ENCODE data around the gene SRL.

The SRL gene

DNA sequence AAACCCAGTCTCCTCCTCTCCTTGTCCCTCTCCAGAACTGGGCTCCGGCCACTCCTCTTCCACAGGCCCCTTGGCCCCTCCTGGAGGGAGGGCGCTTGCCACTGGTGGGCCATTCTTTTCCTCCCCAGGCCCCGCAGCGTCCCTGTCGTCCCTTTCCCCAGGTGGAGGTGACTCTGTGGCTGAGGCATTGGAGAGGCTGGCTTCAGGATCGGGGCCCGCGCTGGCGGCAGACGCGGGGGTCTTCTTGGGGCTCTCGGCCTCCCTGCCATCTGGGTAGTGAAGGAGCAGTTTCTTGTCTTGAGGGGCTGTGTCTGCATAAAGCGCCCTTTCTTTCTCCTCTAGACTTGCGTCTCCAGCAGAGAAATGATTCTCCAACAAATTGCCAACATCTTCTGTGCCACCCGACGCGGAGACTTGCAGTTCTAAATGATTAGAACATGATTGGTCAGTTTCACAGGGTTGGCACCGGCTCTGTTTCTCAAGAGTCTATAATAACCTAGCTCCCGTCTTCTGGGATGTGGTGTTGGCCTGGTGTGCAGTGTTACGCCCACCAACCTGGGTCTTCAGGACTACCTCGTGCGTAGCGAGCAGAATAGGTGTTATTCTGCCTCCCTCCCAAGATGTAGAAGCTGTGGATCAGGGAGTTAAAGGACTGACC is 34.1 kb downstream of the SRL start:
- Histone ChIP-seq H3K27ac (no peak overlapping the region), H3K4me3 (no peak overlapping the region)

DNA sequence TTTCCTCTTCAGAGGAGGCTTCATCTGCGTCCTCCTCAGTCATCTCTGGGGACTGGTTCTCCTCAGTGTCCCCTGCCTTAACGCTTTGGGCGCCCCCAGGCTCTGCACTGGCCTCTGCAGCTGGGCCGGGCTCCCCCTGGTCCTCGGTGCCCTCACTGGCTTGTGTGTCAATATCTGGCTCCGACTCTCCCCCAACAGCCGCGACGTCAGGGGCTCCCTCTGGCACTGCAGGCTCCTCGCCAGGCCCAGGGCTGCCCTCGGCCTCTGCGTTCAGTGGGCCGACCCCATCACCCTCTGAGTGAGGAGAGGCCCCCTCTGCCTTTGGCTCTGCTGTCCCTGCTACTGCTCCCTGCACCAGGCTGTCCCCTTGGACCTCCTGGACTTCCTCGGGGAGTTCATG is 34.7 kb downstream of the SRL start:
- Histone ChIP-seq H3K27ac (no peak overlapping the region), H3K4me3 (no peak overlapping the region)

DNA sequence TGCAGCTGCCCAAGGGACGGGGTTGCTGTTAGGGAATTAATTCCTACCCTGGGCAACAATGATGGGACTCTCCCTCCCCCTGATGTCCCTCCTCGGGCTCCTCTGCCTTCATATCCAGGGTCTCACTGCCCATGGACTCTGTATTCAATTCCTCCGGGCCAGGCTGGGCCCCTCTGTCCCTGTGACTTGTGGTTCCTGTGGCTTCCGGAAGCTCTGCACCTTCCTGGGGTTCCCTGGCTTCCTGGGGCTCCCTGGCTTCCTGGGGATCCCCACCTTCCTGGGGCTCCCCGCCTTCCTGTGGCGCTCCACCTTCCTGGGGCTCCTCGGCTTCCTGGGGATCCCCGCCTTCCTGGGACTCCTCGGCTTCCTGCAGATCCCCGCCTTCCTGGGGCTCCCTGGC is 35.2 kb downstream of the SRL start:
- Histone ChIP-seq H3K4me3 (no peak overlapping the region), H3K27ac (no peak overlapping the region)

DNA sequence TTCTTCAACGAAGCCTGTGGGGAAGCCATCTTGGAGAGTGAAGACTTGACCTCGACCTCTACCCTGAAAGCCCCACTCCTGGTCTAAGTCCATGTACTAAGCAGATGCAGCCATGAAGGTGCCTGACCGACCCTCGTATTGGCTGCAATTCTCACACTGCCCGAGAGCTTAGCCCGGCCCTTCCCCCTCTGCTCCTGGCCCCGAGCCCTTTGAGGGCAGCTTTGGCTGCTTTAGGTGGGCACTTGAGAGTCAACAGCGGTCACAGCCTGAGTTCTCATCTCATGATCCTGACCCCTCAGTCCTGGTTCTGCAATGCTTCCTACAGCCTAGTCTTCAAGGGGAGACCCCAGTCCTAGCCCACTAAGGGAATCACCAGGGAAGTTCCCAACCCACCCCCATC is 35.9 kb downstream of the SRL start:
- Histone ChIP-seq H3K27ac (no peak overlapping the region), H3K4me3 (no peak overlapping the region)

DNA sequence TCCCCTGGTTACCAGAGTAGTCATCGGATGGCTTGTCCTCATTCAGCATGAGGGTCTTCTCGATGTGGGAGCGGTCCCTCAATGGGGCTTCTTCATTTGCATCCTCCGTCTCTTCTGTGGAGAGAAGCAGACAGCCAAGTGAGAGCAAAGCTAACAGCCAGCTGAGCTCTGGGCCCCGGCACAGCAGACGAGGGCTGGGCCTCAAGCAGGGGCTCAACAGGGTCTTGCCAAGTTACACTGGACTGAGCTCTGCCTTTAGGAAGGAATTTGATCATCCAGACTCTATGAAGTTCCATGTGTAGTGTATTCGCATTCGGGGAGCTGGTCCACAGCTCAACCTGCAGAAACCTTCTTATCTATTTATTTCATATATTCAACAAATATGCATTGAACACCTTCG is 37.4 kb downstream of the SRL start:
- H3K4me3 ChIP-seq: no peak overlapping the region
- no peak overlapping the region for H3K27ac ChIP-seq

DNA sequence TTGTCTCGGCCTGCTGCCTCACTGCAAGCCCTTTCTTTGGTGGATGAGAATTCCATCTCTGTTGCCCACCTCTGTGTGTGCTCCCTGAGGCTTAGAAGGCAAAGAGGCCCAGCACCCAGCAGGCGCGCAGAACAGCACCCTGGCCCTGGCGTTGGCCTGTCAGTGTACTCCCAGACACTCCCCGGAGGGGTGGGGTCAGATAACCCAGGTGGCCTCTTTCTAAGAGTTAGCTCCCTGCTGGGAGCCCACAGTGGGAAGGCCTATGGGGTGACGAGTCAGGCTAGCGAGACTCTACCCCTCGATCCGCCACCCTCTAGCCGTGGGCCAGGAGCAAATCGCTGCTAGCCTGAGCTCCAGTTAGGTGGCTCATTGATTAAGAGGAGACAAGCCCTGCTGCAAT is 38.1 kb downstream of the SRL start:
- Histone ChIP-seq H3K4me3 (no peak overlapping the region), H3K27ac (no peak overlapping the region)

DNA sequence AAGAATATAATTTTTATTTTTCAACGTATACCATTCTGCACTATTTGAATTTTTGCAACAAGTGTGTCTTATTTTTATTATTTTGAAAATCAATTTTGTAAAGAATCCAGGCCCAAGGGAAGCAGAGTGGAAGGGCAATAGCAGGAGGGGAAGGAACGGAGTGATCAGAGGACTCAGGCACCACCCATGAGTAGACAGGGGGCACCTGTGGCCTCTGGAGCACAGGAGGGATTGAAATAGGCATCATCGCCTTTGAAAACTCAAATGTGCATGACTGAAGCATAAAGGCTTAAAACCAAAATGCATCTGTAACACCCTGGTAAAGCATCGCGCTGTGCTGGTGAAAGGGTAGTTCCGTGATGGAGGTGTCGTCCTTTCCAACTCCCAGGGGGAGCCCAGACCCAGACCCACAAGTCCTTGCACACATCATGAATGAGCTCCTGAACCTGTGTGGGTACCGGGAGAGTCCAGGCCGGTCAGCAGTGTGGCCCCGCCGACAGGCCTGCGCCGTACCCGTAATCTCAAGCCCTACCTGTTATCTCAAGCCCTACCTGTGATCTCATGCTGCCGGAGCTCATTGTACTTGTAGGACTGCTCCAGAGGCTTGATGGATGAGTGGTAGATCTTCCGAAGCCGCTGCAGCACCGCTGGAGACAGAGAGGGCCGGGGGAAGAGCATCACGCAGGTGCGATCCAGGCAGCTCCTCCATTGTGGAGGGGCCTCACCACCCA is 39.1 kb downstream of the SRL start:
- H3K27ac ChIP-seq: no peak overlapping the region
- H3K4me3 ChIP-seq: no peak overlapping the region

DNA sequence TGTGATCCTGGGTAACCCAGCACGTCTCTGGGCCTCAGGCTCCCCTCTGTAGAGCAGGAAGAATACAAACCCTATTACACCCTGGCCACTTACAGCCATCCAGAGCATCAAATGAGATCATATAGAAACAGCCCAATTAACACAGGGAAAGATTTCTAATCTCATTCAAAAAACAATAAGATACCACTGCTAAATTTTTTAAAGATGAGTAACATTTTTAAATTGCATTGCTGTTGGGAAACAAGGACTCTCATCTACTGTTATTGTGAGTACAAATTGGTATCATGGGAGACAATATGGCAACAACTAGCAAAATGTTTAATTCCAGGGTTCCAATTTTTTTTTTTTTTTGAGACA is 41.1 kb downstream of the SRL start:
- Histone ChIP-seq H3K27ac (peak overlapping the region in 1 of 21 experiments; percentile 37), H3K4me3 (no peak overlapping the region)

DNA sequence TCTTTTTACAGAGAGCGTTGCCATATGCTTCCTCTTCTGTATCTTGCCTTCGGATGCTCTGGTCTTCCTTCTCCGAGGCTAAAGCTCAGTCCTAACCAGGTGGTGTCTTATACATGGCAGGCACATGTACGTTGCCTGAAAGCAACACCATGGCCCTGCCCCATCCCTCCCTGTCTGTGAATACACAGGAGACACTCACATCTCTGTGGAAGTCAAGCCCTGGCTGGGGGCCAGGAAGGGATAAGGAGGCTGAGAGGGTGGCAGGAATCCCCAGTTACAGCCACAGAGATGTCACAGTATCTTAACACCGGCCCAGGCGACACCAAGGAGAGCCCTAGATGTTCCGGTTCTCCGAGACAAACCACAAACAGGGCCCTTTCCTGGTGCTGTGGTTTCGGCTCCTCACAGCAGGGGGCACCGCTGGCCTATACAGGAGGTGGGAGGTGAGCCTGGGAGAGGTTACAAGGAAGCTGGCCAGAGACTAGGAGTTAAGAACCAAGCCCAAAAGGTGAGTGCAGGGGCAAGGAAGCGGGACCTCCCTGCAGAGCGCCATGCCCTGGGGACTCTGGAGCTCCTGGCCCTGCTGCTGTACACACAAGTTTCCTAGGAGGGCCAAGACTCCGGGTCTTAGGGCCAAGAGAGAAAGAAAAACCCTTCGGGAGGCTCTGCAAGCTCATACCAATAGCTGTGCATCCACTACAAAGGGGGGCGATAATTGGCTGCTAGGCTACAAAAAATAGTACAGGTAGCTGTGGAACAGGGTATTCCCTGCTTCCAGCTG is 41.7 kb downstream of the SRL start:
- Histone ChIP-seq H3K4me3 (no peak overlapping the region), H3K27ac (peak overlapping the region in 1 of 21 experiments; percentile 37)

DNA sequence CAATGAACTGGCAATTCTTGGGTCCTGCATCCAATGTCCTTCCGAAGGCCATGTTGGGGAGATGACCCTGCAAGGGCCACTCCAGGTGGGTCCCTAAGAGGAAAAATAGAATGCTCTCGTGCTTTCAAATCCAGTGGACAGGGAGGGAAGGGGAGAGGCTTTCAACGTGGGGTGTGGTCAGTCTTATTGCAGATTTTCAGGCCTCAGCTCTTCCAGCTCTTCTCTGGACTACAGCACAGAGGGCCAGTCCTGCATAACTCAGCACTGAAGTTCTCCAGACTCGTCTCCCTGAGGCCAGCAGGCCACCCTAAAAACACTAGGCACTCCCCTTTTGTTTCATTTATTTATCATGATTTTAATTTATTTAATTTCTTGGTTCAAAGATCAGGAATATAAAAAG is 43.1 kb downstream of the SRL start:
- Histone ChIP-seq H3K27ac (no peak overlapping the region), H3K4me3 (no peak overlapping the region)

DNA sequence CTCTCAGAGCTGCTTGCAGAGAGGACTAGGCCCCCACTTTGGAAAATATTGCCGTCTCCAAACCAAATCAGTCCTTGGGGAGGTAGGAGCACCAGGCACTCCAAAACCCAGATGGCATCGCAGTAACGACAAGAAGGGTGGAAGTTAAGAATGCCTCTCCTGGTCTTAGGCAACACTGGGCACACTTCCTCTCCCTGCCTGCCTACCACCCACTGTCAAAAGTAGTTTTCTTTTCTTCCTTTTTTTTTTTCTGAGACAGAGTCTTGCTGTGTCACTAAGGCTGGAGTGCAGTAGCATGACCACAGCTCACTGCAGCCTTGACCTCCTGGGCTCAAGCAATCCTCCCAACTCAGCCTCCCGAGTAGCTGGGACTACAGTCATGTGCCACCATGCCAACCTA is 47.2 kb downstream of the SRL start:
- H3K4me3 ChIP-seq: no peak overlapping the region
- H3K27ac ChIP-seq: no peak overlapping the region

DNA sequence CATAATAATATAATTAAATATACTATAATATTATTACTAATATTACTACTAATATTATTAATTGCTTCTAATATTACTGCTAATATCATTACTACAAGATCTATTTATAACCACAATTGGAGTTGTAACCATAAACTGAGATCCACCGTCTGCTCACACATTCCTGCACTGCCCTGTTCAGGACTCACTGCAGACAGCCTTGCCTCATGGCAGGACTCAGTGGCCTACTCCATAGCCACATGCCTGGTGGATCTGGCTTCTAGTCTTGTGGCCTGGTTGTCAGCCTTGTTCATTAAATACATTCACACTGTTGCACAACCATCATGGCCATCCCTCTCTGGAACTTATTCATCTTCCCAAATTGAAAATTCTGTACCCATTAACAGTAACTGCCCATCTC is 48.0 kb downstream of the SRL start:
- H3K4me3 ChIP-seq: no peak overlapping the region
- no peak overlapping the region for H3K27ac ChIP-seq

DNA sequence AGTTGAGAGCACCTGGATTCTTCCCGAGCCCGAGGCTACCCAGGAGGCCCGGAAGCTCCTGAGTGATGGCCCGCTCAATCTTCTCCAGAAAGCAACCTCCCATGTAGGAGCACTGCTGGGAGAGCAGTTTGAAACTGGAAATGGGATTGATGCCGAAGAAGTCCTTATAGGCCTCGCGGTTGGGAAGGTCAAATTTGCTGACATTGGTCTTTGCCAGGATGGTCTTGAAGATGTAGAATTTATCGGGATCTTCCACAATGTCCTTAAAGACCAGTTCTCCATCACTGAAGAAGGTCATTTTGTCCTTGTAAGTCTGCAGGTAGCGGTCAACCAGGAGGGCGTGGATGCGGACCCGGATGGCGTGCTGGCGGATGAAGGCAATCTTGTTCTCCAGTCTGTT is 49.7 kb downstream of the SRL start:
- H3K4me3 ChIP-seq: no peak overlapping the region
- H3K27ac ChIP-seq: no peak overlapping the region

DNA sequence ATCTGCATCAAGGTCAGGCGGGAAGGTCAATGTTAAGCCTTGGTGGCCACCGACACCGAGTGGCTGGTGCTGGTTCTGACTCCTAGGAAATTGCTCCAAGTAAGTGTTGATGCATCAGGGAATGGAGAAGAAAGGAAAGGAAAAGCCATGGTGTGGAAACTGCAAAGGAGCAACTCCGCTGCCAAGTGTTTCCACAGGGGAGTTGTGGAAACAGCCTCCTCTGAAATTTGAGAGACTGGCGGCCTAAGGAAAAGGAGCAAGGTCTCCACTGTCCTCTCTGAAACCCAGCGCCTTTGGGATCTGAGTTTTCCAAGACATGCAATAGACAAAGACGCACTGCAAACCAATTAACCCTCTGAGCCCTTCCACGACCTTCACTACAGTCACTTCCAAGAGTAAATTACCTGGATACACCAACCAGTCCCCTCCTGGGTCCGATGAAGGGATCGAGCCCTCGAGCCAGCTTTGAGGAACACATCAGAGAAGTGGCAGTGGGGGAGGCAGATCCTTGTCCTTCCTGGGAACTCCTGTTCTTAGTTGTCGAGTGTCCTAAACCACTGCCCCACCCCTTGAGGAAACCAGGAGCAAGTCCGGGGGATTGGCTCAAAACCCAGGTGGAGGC is 51.1 kb downstream of the SRL start:
- H3K4me3 ChIP-seq: no peak overlapping the region
- H3K27ac ChIP-seq: no peak overlapping the region

DNA sequence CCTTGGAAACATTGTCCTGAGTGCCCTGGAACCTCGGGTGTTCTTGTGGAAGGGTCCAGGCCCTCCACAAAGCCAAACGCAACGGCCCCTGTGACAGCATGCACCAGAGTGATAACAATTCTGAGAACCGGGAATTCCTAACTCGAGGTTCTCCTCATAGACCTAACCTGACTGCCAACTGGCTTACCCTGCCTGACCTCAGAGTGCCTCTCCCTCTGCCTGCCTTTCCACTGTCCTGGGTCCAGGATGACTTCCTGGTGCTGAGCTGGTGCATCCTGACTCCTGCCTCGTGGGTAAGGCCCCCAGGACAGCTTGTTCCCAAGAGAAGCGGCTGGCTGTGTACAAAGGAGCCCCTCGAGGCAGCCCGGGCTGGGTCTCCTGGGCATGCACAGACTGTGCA is 51.8 kb downstream of the SRL start:
- H3K27ac ChIP-seq: no peak overlapping the region
- no peak overlapping the region for H3K4me3 ChIP-seq

DNA sequence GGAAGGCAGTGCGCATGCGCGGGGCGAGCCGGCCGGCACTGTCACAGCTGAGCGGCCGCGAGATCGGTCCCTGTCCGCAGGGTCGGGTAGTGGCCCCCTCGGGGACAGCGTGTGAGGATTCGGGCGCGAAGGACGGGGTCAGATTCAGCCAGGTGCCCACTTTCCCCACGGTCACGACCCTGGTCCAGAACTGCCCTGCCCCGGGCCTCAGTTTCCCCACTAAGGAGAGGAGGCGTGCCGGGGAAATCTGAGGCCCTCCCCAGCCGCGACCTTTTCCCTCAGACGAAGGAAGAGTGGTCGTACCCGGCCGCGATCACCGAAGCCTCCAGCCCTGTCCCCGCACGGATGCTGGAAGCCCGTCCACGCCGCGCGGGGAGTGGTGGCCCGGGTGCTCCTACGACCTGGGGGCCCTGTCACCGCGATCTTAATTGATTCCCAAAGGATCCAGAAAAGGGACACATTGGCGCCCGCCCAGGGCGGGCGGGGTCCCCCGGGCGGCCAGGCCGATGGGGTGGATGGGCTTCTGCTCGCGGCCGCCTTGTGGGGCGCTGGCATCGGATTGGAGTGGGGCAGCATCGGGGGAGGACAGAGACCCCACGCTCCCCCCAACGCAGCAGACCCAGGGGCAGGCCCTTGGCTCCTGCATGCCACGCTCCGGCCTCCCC is 57.7 kb downstream of the SRL start:
- peak overlapping the region in 20 of 21 experiments; percentile 88 to 100 (median 96) for H3K27ac ChIP-seq

DNA sequence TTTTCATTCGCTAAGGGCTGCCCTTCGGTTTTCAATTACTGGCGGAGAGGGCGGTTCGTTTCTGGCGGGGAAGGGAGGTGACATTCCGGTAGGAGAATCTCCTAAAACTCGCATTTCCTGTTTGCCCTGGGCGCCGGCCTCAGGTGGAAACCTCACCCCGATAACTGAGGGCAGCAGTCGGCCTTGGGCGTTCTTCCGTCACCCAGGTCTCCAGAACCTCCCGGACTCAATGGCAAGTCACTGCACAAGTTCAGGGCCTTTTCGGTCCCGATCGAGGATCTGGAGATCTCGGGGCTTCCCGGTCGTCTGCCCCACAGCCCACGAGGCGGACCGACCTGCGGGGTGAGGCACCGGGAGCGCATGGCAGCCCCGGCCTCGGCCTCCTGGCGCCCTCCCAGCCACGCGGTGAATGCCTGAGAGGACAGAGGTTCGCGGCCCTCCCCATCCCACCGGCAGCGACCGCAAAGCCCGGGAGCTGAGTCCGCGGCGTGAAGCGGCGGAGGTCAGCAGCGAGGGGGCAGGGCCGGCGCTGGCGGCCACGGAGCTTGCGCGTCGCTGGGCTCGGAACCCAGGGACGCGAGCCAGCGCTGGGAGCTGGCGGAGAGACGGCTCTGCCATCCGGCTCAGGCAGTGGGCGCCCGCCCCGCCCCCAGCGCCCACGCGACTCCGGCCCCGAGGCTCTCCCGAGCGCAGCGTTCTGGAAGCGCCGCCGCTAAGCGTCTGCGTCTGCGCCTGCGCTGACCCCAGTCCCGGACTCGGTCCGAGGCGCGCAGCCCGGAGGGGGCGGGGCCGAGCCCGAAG is 58.4 kb downstream of the SRL start:
- peak overlapping the region; percentile 51 to 91 (median 54) for H3K4me3 ChIP-seq
- H3K27ac ChIP-seq: peak overlapping the region; percentile 88 to 100 (median 96)

More for the DNA sequence above, 57.7 kb downstream of the SRL start:
- peak overlapping the region; percentile 51 to 91 (median 54) for H3K4me3 ChIP-seq

DNA sequence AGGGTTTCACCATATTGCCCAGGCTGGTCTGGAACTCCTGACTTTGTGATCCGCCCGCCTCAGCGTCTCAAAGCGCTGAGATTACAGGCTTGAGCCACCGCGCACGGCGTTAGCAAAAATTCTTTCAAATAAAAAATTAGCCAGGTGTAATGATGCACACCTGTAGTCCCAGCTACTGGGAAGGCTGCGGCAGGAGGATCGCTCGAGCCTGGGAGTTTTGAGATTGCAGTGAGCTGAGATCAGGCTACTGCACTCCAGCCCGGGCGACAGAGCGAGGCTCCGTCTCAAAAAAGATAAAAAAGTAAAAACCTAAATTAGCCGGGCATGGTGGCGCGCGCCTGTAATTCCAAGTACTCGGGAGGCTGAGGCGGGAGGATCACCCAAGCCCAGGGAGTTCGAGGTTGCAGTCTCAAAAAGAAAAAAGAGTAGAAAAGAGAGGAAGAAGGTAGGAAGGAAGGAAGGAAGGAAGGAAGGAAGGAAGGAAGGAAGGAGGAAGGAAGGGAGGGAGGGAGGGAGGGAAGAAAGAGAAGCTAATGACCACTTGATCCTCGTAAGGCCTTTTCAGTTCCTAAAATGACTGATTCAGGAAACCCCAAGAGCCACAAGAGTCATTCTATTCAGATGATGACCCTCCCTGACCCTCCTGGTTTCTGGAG is 59.2 kb downstream of the SRL start:
- H3K4me3 ChIP-seq: peak overlapping the region; percentile 51 to 91 (median 54)
- peak overlapping the region; percentile 88 to 100 (median 96) for H3K27ac ChIP-seq

DNA sequence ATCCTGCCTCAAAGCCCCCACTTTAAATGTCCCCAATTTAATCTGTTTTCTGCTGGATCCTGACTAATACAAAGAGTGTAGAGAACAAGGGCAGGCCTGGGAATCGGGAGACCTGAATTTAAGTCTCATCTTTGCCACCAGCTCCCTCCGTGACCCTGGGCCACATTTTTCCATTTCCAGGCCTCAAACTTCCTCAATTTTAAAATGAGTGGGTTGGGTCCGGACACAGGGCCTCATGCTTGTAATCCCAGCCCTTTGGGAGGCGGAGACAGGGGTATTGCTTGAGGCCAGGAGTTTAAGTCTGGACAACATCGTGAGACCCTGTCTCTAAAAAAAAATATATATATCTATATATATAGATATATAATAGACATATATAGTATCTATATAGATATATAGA is 61.4 kb downstream of the SRL start:
- Histone ChIP-seq H3K27ac (peak overlapping the region in 1 of 21 experiments; percentile 40), H3K4me3 (no peak overlapping the region)
